HL-60/S4 (cell line): Measurements from ENCODE around the gene STAG1.
"Not testable (repeated sequence)": the region's sequence is repeated elsewhere in the genome, so short reads cannot be mapped to it uniquely, and the experiment has no call there.

ENCODE experiments used
- in situ Hi-C: fragments of 300-500 bp; cut with MboI; formaldehyde crosslinking; loops from 2 replicates; pipeline ENCODE4 v1.14.3; 2022; ENCODE audit warnings: low sequenced_read_pairs

STAG1 gene

DNA sequence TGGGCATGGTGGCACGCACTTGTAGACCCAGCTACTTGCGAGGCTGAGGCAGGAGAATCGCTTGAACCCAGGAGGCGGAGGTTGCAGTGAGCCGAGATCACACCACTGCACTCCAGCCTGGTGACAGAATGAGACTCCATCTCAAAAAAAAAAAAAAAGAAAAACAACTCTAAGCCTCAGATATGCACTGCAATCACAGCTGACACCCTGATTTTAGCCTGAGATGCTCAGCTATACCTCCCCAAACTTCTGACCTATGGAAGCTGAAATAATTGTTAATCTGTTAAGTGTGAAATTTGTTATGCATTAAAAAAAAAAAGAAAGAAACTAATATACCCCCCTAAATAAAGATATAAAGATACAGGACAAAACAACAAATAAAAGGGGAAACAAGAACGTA, 2.6 kb downstream of the STAG1 start:
- in situ Hi-C loops, result loop anchor here (10.0 kb wide), 1 partner anchor 675 kb away; no protein-coding TSS in a partner anchor

DNA sequence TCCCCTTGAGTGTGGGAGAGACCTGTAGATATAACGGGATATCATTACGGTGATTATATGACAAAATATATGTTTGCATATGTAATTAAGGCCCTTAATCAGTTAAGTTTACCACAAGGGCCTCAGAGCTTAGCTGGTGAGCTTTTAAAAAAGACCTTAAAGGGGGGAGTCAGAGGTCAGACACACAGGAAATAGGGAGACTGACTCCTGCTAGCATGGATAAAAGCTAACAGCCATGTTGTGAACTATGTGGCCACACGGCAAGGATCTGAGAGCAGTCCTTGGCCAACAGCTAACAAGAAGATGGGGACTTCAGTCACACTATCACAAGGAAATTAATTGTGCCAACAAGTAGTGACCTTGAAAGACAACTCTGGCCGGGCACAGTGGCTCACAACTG, 3.1 kb downstream of the STAG1 start:
- in situ Hi-C loops, result no loop called here

DNA sequence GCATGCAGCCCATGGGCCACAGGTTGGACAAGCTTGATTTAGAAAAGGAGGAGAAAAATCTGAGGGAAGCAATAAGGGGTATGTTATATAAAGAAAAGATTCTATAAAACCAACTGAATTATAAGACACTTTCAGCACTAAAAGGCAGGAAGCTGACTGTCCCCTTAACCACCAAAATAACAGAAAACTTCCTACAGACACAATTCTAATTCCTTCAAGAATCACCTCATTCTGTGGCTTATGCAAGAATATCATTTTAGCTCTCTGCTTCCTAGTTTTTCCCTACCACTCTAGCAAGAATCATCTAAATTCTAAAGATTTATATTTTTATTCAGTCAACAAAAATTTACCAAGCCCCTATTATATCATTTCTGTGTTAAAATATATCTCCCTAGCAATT, 6.3 kb downstream of the STAG1 start:
- in situ Hi-C loops, result no loop called here

DNA sequence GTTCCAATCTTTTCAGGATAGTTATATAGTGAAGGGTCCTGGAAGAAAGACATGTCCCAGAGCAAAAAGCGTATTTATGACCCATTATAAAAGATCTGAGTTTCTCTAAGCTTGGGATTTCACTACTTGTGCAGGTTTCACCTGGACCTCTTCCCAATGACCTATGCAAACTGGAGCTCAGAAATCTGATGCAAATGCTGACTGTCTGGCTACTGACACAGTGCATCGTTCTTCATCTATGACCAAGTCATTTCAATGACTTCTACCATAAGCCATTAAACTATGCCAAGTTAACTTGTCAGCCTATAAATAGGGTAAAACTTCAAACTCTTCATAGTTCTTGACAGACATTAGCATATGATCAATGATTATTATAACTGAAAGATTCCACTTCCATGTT, 11.1 kb downstream of the STAG1 start:
- in situ Hi-C loops, result no loop called here

DNA sequence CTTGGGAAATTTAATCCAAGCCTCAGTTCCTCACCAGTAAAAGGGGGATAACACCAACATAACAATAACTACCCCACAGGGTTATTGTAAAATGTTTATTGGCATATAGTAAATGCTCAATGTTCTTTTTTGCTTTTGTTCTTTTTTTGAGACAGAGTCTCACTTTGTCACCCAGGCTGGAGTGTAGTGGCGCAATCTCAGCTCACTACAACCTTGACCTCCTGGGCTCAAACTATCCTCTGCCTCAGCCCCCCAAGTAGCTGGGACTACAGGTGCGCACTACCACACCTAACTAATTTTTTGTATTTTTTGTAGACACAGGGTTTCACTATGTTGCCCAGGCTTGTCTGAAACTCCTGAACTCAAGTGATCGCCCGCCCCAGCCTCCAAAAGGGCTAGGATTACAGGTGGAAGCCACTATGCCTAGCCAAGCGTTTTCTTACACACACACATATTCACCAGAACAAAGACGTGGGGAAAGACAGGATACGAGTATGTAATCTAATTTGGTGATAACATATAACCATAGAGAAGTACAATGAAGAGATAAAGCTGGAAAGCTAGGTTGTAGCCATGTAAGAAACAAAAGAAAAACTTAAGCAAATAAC, 11.7 kb downstream of the STAG1 start:
- in situ Hi-C loops, result no loop called here

DNA sequence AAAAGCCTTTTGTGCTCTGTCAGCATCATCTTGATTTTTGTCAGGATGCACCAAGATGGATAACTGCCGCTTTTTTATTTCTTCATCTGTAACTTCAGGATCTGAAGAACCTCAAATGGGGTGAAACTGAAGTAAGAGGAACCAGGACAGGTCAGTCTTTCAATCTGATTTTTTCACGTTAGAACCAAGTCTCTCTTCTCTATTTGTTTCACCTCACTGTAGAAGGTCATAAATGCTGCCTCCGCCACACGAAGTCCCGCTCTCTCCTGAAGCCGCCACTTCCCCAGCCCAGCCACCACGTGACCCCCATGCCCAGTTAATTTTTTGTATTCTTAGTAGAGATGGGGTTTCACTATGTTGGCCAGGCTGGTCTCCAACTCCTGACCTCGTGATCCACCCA, 15.2 kb downstream of the STAG1 start:
- in situ Hi-C loops, result not testable (repeated sequence)

DNA sequence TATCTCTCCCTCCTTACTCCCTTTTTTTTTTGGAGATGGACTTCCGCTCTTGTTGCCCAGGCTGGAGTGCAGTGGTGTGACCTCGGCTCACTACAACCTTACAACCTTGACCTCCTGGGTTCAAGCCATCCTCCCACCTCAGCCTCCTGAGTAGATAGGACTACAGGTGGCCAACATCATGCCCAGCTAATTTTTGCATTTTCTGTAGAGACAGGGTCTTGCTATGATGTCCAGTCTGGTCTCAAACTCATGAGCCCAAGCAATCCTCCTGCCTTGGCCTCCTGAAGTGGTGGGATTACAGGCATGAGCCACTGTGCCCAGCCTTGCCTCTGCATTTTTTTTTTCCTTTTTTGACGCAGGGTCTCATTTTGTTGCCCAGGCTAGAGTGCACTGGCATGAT, 17.1 kb downstream of the STAG1 start:
- in situ Hi-C loops, result no loop called here

DNA sequence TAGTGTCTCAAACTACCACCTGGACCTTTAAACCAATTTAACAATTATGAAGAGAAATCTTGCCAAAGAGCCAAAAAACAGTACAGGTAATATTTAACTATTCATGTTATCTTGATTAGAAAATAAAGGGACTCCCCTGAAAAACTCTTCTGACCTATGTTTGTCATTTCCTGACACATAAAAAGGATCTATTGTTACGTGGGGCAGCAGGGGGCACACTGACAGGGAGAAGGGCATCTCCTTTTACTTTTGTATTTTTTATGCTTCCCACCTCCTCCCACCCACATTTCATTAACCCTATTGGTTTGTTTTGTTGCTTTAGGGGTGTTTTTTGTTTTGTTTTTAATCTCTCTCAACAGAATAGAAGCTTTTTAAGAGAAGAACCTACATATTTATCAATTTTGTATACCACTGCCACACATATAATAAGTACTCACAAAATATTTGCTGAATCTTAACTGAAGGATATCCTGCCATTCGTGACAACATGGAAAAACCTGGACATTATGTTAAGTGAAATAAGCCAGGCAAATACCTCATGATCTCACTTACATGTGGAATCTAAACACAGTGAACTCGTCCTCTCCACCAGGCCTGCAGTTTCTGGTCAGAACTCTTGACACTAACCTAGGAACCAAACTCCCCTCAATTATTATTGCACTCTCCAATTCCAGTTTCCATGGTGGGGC, 17.7 kb downstream of the STAG1 start:
- in situ Hi-C loops, result no loop called here

DNA sequence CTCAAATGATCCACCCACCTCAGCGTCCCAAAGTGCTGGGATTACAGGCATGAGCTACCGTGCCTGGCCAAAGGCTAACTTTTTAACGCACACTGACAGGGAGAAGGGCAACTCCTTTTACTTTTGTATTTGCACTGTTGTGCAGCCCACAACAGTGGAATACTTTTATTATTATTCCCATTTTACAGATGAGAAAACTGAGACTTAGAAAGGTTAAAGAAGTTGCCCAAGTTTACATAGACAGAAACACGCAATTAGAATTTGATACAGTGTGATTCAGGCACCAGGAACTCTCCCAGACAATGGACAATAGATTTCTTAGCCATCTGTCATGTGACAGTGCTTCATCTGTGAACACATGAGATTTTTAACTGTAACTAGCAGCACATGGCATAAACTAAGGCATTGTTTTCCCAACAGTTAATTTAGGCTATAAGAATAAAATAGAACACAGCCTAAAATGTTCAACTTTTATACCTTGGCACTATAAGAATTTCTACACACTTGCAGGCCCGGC, 18.8 kb downstream of the STAG1 start:
- in situ Hi-C loops, result no loop called here

DNA sequence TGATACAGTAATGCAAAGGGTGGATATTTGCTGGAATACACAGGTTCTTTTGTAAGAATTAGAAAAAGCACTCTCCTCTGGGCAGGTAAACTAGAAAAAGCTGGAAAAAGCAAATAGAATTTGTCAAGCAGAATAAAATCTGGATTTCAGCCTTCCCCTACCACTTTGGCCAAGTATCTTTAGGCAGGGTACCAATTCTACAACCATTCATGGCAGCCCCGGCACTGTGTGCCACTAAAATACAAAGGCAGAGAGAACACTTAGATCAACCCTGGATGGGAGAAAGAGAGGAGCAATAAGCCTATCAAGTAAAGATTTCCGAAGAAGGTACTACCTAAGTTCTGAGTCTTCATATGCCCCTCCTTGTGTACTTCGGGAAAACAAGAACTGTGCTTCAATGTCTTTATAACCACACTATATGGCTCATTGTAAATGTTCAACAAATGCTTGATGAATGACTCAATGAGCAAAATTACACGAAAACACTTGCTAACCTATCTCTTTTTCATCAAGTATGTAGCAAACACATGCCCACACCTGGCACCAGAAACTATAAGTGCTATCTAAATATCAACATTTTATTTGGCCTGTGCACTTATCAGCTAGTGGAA, 20.8 kb downstream of the STAG1 start:
- in situ Hi-C loops, result no loop called here

DNA sequence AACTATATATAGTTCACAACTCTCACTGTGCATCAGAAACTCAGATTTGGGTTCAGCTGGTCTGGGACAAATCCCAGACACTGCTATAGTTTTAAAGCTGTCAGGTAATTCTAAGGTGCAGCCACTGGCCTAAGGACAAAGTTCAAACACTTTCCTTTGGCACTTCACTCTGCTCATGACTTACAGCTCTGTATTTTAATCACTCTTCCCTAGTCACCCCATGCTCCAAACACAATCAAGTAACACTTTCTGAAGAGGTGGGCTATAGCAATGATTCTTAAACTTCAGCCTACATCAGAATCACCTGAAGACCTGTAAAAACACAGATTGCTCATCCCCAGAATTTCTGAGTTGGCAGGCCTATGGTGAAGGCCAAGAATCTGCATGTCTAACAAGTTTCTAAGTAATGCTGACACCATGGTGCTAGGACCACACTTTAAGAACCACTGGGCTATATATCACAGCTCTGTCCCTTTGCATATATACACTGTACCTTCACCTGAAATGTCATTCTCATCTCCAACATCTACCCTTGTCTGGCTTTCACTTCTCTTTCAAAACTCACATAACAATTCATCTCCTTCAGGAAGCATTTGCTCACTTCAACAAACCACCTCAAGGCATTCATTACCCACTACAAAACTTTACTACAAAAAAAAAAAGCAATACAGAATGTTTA, 21.4 kb downstream of the STAG1 start:
- in situ Hi-C loops, result no loop called here

DNA sequence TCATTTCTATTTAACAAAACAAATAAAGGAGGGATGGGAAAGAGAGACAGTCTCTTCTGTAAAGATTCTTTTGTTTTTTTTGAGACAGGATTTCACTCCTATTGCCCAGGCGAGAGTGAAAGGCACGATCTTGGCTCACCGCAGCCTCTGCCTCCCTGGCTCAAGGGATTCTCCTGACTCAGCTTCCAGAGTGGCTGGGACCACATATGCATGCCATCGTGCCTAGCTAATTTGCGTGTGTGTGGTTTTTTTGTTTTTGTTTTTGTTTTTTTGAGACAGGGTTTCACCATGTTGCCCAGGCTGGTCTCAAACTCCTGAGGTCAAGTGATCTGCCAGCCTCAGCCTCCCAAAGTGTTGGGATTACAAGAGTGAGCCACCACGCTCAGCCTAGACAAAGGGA, 23.3 kb downstream of the STAG1 start:
- in situ Hi-C loops, result no loop called here

DNA sequence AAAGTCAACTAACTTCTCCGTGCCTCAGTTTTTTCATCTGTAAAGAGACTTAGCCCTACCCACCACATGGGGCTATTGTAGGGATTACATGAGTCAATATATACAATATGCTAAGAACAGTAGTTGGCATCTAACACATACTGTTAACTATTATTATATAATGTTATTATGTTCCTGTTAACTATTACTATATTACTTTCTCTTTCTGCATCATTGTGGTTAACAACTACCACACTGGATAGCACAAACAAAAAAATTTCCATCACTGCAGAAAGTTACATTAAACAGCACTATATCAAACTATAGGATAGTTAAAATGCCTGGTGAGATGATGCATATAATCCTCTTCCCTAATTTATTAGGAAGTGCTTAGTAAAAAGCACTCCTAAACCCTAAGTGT, 23.7 kb downstream of the STAG1 start:
- in situ Hi-C loops, result no loop called here

DNA sequence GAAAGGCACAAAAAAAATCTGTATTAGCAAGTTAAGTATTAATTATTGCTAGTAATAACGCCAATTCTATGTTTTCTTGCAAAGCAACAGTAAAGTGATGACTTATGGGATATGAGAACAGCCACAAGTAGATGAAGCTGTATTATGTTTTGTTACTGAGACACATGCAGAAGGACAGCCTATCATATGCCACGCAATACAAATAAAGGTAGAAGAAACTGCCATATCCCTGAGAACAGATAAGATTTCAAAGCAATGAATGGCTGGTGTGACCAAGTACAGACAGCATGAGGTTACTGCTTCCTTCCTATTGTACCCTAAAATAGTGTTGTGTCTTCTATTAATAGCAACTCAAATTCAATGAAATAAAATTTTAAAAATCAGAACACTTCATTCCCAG, 26.7 kb downstream of the STAG1 start:
- in situ Hi-C loops, result no loop called here

DNA sequence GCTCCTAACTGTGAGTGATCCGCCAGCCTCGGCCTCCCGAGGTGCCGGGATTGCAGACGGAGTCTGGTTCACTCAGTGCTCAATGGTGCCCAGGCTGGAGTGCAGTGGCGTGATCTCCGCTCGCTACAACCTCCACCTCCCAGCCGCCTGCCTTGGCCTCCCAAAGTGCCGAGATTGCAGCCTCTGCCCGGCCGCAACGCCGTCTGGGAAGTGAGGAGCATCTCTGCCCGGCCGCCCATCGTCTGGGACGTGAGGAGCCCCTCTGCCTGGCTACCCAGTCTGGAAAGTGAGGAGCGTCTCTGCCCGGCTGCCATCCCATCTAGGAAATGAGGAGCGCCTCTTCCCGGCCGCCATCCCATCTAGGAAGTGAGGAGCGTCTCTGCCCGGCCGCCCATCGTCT, 29.3 kb downstream of the STAG1 start:
- in situ Hi-C loops, result not testable (repeated sequence)

DNA sequence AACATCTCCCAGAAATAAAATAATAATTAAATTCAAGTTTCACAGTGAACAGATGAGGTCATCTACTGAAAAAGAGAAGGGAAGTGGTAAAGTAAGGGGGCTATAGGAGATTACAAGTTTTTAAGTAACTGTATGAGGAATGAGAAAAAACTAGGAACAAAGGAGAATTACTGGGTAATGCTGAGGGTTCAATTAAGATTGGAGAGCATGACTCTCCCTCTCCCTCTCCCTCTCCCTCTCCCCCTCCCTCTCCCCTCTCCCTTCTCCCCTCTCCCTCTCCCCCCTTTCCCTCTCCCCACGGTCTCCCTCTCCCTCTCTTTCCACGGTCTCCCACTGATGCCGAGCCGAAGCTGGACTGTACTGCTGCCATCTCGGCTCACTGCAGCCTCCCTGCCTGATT, 29.8 kb downstream of the STAG1 start:
- in situ Hi-C loops, result not testable (repeated sequence)

DNA sequence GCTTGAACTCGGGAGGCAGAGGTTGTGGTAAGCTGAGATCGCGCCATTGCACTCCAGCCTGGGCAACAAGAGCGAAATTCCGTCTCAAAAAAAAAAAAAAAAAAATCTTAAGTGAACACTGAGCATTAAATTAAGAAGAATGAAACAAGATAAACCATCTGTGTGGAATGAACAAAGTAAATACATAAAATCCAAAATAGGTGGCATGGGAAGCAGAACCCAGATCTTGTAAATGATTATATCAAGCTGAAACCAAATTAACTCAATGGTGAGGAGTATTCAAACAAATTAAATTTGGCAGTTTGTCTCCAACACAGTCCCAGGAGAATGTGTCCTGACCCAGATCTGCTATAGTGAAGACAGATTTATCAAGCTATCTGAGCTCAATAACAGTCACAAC, 32.1 kb downstream of the STAG1 start:
- in situ Hi-C loops, result no loop called here

DNA sequence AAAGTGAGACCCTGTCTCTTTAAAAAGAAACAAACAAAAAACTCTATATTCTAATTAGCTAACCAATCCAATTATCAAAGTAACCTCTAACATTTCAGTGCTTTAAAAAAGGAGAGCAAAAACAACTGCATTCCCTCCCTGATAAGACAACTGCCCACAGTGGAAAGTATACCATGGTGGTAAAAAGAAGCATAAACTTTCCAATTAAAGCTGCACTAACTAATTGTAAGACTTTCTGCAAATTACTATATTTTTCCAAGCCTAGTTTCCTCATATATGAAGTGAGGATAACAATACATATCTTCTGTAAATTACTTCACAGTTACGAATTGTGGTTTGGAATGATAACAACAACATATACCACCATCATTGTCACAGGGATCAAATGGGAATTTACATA, 35.5 kb downstream of the STAG1 start:
- in situ Hi-C loops, result no loop called here

DNA sequence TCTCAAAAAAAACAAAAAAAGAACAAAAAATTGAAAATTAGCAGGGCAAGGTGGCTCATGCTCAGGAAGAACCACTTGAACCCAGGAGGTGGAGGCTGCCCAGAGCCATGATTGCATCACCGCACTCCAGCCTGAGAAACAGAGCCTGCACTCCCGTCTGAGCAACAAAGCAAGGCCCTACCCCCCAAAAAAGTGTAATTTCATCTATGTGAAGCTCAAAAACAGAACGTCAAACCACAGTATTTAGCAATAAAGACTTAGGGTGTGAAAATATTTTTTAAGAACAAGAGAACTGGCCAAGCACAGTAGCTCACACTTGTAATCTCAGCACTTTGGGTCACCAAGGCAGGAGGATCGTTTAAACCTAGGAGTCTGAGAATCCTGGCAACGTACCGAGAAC, 38.2 kb downstream of the STAG1 start:
- in situ Hi-C loops, result no loop called here

DNA sequence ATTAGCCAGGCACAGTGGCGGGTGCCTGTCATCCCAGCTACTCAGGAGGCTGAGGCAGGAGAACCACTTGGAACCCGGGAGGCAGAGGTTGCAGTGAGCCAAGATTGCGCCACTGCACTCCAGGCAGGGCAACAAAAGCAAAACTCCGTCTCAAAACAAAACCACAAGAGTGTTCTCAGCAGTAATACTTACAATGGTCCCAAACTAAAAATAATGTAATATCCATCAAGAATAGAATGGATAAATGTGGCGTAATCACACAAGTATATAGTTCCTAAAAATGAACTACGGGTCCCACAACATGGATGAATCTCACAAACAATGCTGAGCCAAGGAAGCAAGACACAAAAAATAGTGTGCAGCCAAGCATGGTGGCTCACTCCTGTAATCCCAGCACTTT, 39.2 kb downstream of the STAG1 start:
- in situ Hi-C loops, result no loop called here

DNA sequence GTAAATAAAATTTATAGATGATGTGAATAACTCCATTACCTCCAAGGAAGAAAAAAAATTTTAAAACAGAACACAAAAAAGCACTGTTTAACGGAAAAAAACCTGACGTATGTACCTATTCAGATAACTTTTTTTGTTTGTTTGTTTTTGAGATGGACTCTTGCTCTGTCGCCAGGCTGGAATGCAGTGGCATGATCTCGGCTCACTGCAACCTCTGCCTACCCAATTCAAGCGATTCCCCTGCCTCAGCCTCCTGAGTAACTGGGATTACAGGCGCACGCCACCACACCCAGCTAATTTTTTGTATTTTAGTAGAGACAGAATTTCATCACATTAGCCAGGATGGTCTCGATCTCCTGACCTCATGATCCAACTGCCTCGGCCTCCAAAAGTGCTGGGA, 40.3 kb downstream of the STAG1 start:
- in situ Hi-C loops, result not testable (repeated sequence)

DNA sequence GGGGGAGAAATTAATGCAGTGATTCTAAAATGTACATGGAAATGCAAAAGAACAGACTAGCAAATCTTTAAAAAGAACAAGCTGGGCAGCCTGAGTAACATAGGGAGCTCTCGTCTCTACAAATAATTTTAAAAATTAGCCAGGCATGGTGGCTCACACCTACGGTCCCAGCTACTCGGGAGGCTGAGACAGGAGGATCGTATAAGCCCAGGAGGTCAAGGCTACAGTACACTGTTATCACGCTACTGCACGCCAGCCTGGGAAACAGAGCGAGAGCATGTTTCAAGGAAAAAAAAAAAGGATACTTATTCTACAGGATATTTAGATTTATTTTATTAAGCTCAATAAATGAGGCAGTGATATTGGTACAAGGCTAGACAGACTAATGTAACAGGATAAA, 40.9 kb downstream of the STAG1 start:
- in situ Hi-C loops, result no loop called here
